HEK293 (cell line): ENCODE results near the gene TMEM114.

Experiments
- CTCF ChIA-PET: fragments of 350-600 bp; formaldehyde crosslinking; extraction: SDS; loops from one replicate; lab custom pipeline; 2021; ENCODE audit warnings: antibody characterized with exemption; lab: Yijun Ruan, JAX
- POLR2A ChIA-PET: fragments of 300-600 bp; formaldehyde crosslinking; extraction: SDS; loops from one replicate; lab custom pipeline; 2020; ENCODE audit warnings: antibody characterized with exemption, inconsistent platforms; lab: Yijun Ruan, JAX
- H3K27ac ChIP-seq: fragments of 200-500 bp; sonication (Bioruptor generic); 2 replicates; pipeline ENCODE4 v1.5.1; 2014; ENCODE audit warnings: low read depth, low read length, control low read depth, inconsistent platforms; ENCODE audit errors: extremely low read depth
- H3K36me3 ChIP-seq, 2 experiments: fragments of 200-500 bp in 1 of 2; sonication (Bioruptor generic) in 1 of 2; 1 replicate in 1 of 2; 2 replicates in 1 of 2; pipeline ENCODE4 v1.5.1; 2014 to 2017; ENCODE audit warnings: inconsistent platforms in 2 of 2, low read length in 2 of 2; ENCODE audit not compliant: control insufficient read depth in 2 of 2, insufficient read depth in 1 of 2
- H3K4me1 ChIP-seq: fragments of 200-500 bp; sonication (Bioruptor generic); 2 replicates; pipeline ENCODE4 v1.5.1; 2014; ENCODE audit warnings: mild to moderate bottlenecking, low read length, inconsistent platforms; ENCODE audit not compliant: control insufficient read depth, insufficient read depth
- H3K4me3 ChIP-seq: 2 replicates; pipeline ENCODE4 v1.5.1; 2011; ENCODE audit warnings: low read depth, mild to moderate bottlenecking, control low read depth, low read length, moderate library complexity
- H3K9me3 ChIP-seq: fragments of 200-500 bp; sonication (Bioruptor generic); 2 replicates; pipeline ENCODE4 v1.5.1; 2014; ENCODE audit warnings: low read depth, low read length, inconsistent platforms; ENCODE audit not compliant: control insufficient read depth, insufficient read depth
- EGR2 ChIP-seq: fragments of 450-650 bp; formaldehyde crosslinking; IDR thresholded peaks from 2 replicates; pipeline ENCODE4 v1.5.1; 2016; ENCODE audit warnings: low read depth, missing biosample characterization, missing genetic modification characterization
- HOXD13 ChIP-seq: sonication (generic); formaldehyde crosslinking; IDR thresholded peaks from 2 replicates; pipeline ENCODE4 v1.8.0; 2022; ENCODE audit warnings: missing genetic modification reagents, borderline replicate concordance
- REPIN1 ChIP-seq: fragments of 450-650 bp; formaldehyde crosslinking; IDR thresholded peaks from 2 replicates; pipeline ENCODE4 v1.5.1; 2017; ENCODE audit warnings: missing biosample characterization, missing genetic modification characterization, low read depth
- SCRT2 ChIP-seq: fragments of 450-650 bp; formaldehyde crosslinking; IDR thresholded peaks from 2 replicates; pipeline ENCODE4 v1.5.1; 2016; ENCODE audit warnings: missing biosample characterization, missing genetic modification characterization
- TSHZ1 ChIP-seq: fragments of 450-650 bp; formaldehyde crosslinking; IDR thresholded peaks from 2 replicates; pipeline ENCODE4 v1.5.1; 2016; ENCODE audit warnings: missing biosample characterization, missing genetic modification characterization, borderline replicate concordance
- WT1 ChIP-seq: fragments of 450-650 bp; formaldehyde crosslinking; IDR thresholded peaks from 2 replicates; pipeline ENCODE4 v1.5.1; 2016; ENCODE audit warnings: missing biosample characterization, missing genetic modification characterization
- ZFHX2 ChIP-seq: fragments of 450-650 bp; formaldehyde crosslinking; conservative IDR thresholded peaks from 2 replicates; pipeline ENCODE4 v1.5.1; 2016; ENCODE audit warnings: missing biosample characterization, missing genetic modification characterization
- ZFP41 ChIP-seq: fragments of 450-650 bp; formaldehyde crosslinking; IDR thresholded peaks from 2 replicates; pipeline ENCODE4 v1.5.1; 2016; ENCODE audit warnings: missing biosample characterization, missing genetic modification characterization, borderline replicate concordance
- ZNF112 ChIP-seq: fragments of 450-650 bp; formaldehyde crosslinking; IDR thresholded peaks from 2 replicates; pipeline ENCODE4 v1.5.0; 2017; ENCODE audit warnings: missing biosample characterization, missing genetic modification characterization
- ZNF140 ChIP-seq: fragments of 450-650 bp; formaldehyde crosslinking; IDR thresholded peaks from 2 replicates; pipeline ENCODE4 v1.5.1; 2016; ENCODE audit warnings: missing biosample characterization, missing genetic modification characterization
- ZNF18 ChIP-seq: fragments of 450-650 bp; formaldehyde crosslinking; IDR thresholded peaks from 2 replicates; pipeline ENCODE4 v1.5.1; 2016; ENCODE audit warnings: missing biosample characterization, missing genetic modification characterization
- ZNF202 ChIP-seq: fragments of 450-650 bp; formaldehyde crosslinking; IDR thresholded peaks from 2 replicates; pipeline ENCODE4 v1.5.1; 2016; ENCODE audit warnings: missing biosample characterization, missing genetic modification characterization, borderline replicate concordance
- ZNF341 ChIP-seq: fragments of 450-650 bp; formaldehyde crosslinking; IDR thresholded peaks from 2 replicates; pipeline ENCODE4; 2016; ENCODE audit warnings: low read depth, missing biosample characterization, missing genetic modification characterization
- ZNF514 ChIP-seq: fragments of 450-650 bp; formaldehyde crosslinking; IDR thresholded peaks from 2 replicates; pipeline ENCODE4 v1.5.1; 2016; ENCODE audit warnings: missing biosample characterization, missing genetic modification characterization
- ZNF529 ChIP-seq: fragments of 450-650 bp; formaldehyde crosslinking; IDR thresholded peaks from 2 replicates; pipeline ENCODE4 v1.5.1; 2017; ENCODE audit warnings: missing genetic modification characterization, missing biosample characterization; ENCODE audit not compliant: insufficient replicate concordance
- ZNF558 ChIP-seq: fragments of 450-650 bp; formaldehyde crosslinking; IDR thresholded peaks from 2 replicates; pipeline ENCODE4 v1.5.1; 2016; ENCODE audit warnings: missing biosample characterization, missing genetic modification characterization
- ZNF629 ChIP-seq: fragments of 450-650 bp; formaldehyde crosslinking; IDR thresholded peaks from 2 replicates; pipeline ENCODE4 v1.5.1; 2017; ENCODE audit warnings: missing biosample characterization, missing genetic modification characterization
- ZNF776 ChIP-seq: fragments of 450-650 bp; formaldehyde crosslinking; IDR thresholded peaks from 2 replicates; pipeline ENCODE4 v1.5.0; 2017; ENCODE audit warnings: missing biosample characterization, missing genetic modification characterization, borderline replicate concordance
- TF ChIP-seq, protein P1 (sequence below): fragments of 450-650 bp; formaldehyde crosslinking; IDR thresholded peaks from 2 replicates; pipeline ENCODE4; 2016; ENCODE audit warnings: missing biosample characterization, missing genetic modification characterization

The TMEM114 gene

DNA sequence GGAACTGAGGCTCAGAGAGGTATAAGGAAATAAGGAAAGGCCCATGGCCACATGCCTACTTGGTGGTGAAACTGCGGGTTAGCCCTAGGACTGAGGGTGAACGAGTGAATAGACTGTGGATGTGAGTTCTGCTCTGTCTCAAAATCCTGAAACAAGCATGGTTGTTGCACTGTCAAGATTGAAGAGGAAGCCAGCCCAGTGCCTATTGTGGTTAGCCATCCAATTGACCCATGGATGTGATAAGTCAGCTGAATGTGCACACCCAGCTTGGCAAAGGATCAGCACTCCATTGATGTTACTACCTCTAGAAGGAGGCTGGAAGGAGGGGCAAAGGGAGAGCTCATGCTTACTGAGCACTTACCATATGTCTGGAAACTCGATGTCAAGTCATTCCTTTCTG lies 4.5 kb downstream of the TMEM114 start:
- TF ChIP-seq ZNF18 (no peak), HOXD13 (no peak), ZNF529 (tag by site-specific recombination) (no peak), ZNF202 (tag by site-specific recombination) (no peak), ZNF112 (tag by site-specific recombination) (no peak), ZNF776 (tag by site-specific recombination) (no peak), EGR2 (tag by site-specific recombination) (no peak), ZNF514 (no peak), ZNF341 (tag by site-specific recombination) (no peak), ZNF629 (tag by site-specific recombination) (no peak), ZFP41 (tag by site-specific recombination) (no peak), TSHZ1 (no peak)
- TF ChIP-seq, protein P1, sequence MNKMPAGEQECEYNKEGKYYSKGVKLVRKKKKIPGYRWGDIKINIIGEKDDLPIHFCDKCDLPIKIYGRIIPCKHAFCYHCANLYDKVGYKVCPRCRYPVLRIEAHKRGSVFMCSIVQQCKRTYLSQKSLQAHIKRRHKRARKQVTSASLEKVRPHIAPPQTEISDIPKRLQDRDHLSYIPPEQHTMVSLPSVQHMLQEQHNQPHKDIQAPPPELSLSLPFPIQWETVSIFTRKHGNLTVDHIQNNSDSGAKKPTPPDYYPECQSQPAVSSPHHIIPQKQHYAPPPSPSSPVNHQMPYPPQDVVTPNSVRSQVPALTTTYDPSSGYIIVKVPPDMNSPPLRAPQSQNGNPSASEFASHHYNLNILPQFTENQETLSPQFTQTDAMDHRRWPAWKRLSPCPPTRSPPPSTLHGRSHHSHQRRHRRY (tag by site-specific recombination): no peak
- TF ChIP-seq, all 188 proteins: peak for 0
- H3K4me1 ChIP-seq: no peaks in the 10 kb centered on the region
- H3K9me3 ChIP-seq: no peaks in the 10 kb centered on the region
- ChIA-PET POLR2A (no interaction called here), CTCF (no interaction called here)
- no peak overlapping the region for H3K27ac ChIP-seq
- H3K36me3 ChIP-seq: no peaks in the 10 kb centered on the region
- H3K4me3 ChIP-seq: no peak overlapping the region

GRCh38 chr16:8585041-8585440 lies 5.3 kb downstream of the TMEM114 start:
- no peak for TF ChIP-seq WT1
- 0 out of 2 replicates have a peak, but pooled peaks have one; percentile 27 for TF ChIP-seq EGR2 (tag by site-specific recombination)
- no peak for TF ChIP-seq ZNF140 (tag by site-specific recombination)
- TF ChIP-seq ZFHX2 (tag by site-specific recombination): 0 out of 2 replicates have a peak, but pooled peaks have one; percentile 11
- Histone ChIP-seq H3K36me3 (no peaks in the 10 kb centered on the region), H3K4me3 (no peak overlapping the region), H3K27ac (no peak overlapping the region), H3K4me1 (no peaks in the 10 kb centered on the region), H3K9me3 (no peaks in the 10 kb centered on the region)
- ChIA-PET CTCF (interaction anchor here (0.5 kb wide), 1 partner anchor 63 kb away, joined by 3 read pairs; no protein-coding TSS in a partner anchor), POLR2A (interaction anchor here (0.6 kb wide), 1 partner anchor 147 kb away, joined by 3 read pairs; no protein-coding TSS in a partner anchor)

DNA sequence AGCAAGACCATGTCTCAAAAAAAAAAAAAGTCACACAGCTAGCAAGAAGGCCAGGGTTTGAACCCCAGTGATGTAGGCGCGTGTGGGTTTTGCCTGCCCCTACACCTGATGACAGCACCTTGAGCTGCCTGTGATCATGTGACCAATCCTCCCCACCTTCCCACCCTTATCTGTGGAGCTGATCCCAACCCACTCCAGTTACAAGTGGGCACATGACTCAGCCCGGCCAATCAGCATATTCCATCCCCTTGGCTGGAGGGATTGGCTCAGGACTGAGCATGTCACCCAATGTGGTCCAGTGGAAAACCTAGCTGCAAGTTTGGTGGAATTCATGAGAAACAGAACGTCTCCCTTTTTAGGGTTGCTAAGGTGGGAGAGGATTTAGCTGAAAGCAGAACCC lies 6.6 kb downstream of the TMEM114 start:
- Histone ChIP-seq H3K4me3 (no peak overlapping the region), H3K36me3 (no peaks in the 10 kb centered on the region), H3K4me1 (no peaks in the 10 kb centered on the region), H3K27ac (no peak overlapping the region), H3K9me3 (no peaks in the 10 kb centered on the region)
- TF ChIP-seq REPIN1 (tag by site-specific recombination): no peak
- no peak for TF ChIP-seq ZNF558 (tag by site-specific recombination)
- peak; percentile 67 for TF ChIP-seq EGR2 (tag by site-specific recombination)
- peak; percentile 47 for TF ChIP-seq ZFHX2 (tag by site-specific recombination)
- no peak for TF ChIP-seq SCRT2 (tag by site-specific recombination)
- POLR2A ChIA-PET: no interaction called here
- CTCF ChIA-PET: interaction anchor here (0.6 to 1.3 kb wide), 5 partner anchors 11 to 466 kb away, joined by 3 to 4 read pairs (median 3); no protein-coding TSS in a partner anchor
